Common myeloid progenitor, CD34-positive (primary cell): ENCODE results near the gene HELLS.
"Not testable (repeated sequence)": the region's sequence is repeated elsewhere in the genome, so short reads cannot be mapped to it uniquely, and the experiment has no call there.

Source experiments
- CTCF ChIA-PET: fragments of 350-600 bp; sonication (Branson Sonifier 250); formaldehyde crosslinking; loops from one replicate; lab custom pipeline; 2021; ENCODE audit warnings: antibody characterized with exemption; lab: Charles Lee
- POLR2A ChIA-PET: fragments of 350-600 bp; sonication (Branson Sonifier 250); formaldehyde crosslinking; loops from one replicate; lab custom pipeline; 2021; ENCODE audit warnings: antibody characterized with exemption; lab: Charles Lee
- DNase-seq, 3 donors: peaks; one replicate each; pipeline versions ENCODE4 v3.0.0 to v3.0.0-alpha.2; 2013
- H3K27ac ChIP-seq, 2 experiments: 1 replicate in 1 of 2; 2 replicates in 1 of 2; pipeline ENCODE4 v1.7.0; 2013; ENCODE audit warnings: inconsistent platforms in 2 of 2, low read length in 2 of 2, mild to moderate bottlenecking in 2 of 2, low read depth in 1 of 2, moderate library complexity in 1 of 2; ENCODE audit not compliant: severe bottlenecking in 2 of 2, insufficient read depth in 1 of 2, poor library complexity in 1 of 2
- H3K27me3 ChIP-seq, 5 experiments: replicated peaks in 2 of 5; 1 replicate in 3 of 5; 2 replicates in 2 of 5; pipeline versions ENCODE4 v1.6.1 to v1.7.0; 2013; ENCODE audit warnings: low read length in 4 of 5, mild to moderate bottlenecking in 2 of 5, moderate library complexity in 2 of 5, inconsistent platforms in 1 of 5; ENCODE audit not compliant: insufficient read depth in 5 of 5, control insufficient read depth in 4 of 5
- H3K36me3 ChIP-seq, 4 experiments: 1 replicate in 2 of 4; 2 replicates in 2 of 4; pipeline versions ENCODE4 v1.6.1 to v1.7.0; 2013; ENCODE audit warnings: low read length in 3 of 4, control low read depth in 1 of 4, mild to moderate bottlenecking in 1 of 4; ENCODE audit not compliant: control insufficient read depth in 4 of 4, insufficient read depth in 4 of 4
- H3K4me1 ChIP-seq, 4 experiments: 1 replicate in 3 of 4; 2 replicates in 1 of 4; pipeline versions ENCODE4 v1.6.1 to v1.7.1; 2013; ENCODE audit warnings: low read length in 3 of 4, mild to moderate bottlenecking in 3 of 4, control low read depth in 1 of 4, inconsistent platforms in 1 of 4, moderate library complexity in 1 of 4; ENCODE audit not compliant: control insufficient read depth in 4 of 4, insufficient read depth in 4 of 4; ENCODE audit errors: control extremely low read depth in 1 of 4
- H3K4me3 ChIP-seq, 7 experiments: 1 replicate in 4 of 7; 2 replicates in 3 of 7; pipeline versions ENCODE4 v1.5.1 to v1.7.0; 2013; ENCODE audit warnings: mild to moderate bottlenecking in 7 of 7, low read length in 6 of 7, moderate library complexity in 6 of 7, inconsistent platforms in 2 of 7, low read depth in 2 of 7, control low read depth in 1 of 7; ENCODE audit not compliant: insufficient read depth in 4 of 7, control insufficient read depth in 1 of 7; ENCODE audit errors: extremely low read depth in 1 of 7
- H3K9me3 ChIP-seq, 5 experiments: 1 replicate in 4 of 5; 2 replicates in 1 of 5; pipeline versions ENCODE4 v1.6.1 to v1.7.1; 2013; ENCODE audit warnings: low read length in 4 of 5, mild to moderate bottlenecking in 2 of 5, inconsistent platforms in 1 of 5, low read depth in 1 of 5, moderate library complexity in 1 of 5; ENCODE audit not compliant: control insufficient read depth in 4 of 5, insufficient read depth in 2 of 5; ENCODE audit errors: control extremely low read depth in 1 of 5
- WGBS: methylation state at CpG from one replicate; pipeline ENCODE4 v1.1.5; 2013; ENCODE audit not compliant: insufficient coverage; 5-methylcytosine and 5-hydroxymethylcytosine counted together

The HELLS gene

DNA sequence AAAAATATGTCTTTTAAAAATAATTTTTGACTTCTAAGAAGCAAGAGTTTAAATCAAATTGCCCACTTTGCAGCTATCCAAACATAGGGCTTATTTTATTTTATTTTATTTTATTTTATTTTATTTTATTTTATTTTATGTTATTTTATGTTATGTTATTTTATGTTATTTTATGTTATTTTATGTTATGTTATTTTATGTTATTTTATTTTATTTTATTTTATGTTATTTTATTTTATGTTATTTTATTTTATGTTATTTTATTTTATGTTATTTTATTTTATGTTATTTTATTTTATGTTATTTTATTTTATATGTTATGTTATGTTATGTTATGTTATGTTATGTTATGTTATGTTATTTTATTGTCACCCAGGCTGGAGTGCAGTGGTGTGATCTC, 14.0 kb upstream of the HELLS start:
- H3K4me3 ChIP-seq, DNase-seq, H3K27me3 ChIP-seq, H3K27ac ChIP-seq, H3K36me3 ChIP-seq, CTCF ChIA-PET, POLR2A ChIA-PET, H3K9me3 ChIP-seq, H3K4me1 ChIP-seq: not testable (repeated sequence)

DNA sequence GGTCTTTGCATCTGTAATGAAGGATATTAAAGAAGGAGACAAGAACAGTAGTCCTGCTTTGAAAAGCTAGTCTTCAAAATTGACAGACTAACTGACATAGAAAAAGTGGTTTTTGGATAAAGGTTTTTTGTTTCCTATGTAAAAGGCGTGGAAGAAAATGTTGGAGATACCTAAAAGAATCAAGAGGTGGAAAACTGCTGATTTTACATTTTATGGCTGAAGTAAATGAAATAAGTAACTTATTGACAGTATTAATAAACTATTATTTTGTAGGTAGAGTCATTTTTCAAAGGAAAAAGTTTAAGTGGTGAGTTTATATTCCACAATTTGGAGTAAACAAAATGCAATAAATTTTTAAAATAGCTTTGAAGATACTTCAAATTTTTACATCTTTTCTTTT, 12.6 kb upstream of the HELLS start:
- CTCF ChIA-PET, result no interaction called here
- Histone ChIP-seq H3K27ac (no peak overlapping the region), H3K9me3 (no peaks in the 10 kb centered on the region), H3K4me3 (no peak overlapping the region), H3K4me1 (no peaks in the 10 kb centered on the region), H3K27me3 (no peaks in the 10 kb centered on the region), H3K36me3 (no peaks in the 10 kb centered on the region)
- POLR2A ChIA-PET, result no interaction called here
- no CpG with 5 or more reads among the region's 1 CpG for WGBS
- no peak for DNase-seq

DNA sequence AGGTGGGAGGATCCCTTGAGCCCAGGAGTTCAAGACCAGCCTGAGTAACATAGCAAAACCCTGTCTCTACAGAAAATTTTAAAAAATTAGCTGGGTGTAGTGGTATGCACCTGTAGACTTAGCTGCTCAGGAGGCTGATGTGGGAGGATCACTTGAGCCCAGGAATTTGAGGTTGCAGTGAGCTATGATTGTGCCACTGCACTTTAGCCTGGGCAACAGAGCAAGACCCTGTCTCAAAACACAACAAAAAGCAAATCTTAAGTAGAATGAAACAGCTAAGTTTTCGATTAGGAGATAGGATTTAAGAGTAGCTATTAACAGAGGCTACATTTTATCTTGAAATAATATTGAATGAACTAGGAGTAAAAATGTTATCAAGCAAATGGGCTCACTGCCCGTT, 3.3 kb upstream of the HELLS start:
- H3K27ac ChIP-seq, H3K4me3 ChIP-seq, H3K27me3 ChIP-seq, DNase-seq, H3K9me3 ChIP-seq, H3K36me3 ChIP-seq: not testable (repeated sequence)
- POLR2A ChIA-PET, result interaction anchor here (0.7 kb wide), 1 partner anchor 212 kb away, joined by 3 read pairs; no protein-coding TSS in a partner anchor
- CTCF ChIA-PET, result interaction anchor here (1.7 kb wide), 1 partner anchor 15 kb away, joined by 3 read pairs; no protein-coding TSS in a partner anchor
- H3K4me1 ChIP-seq, result peaks cover 11 to 24% (median 19%) of the 10 kb centered on the region in 4 experiments
- no CpG with 5 or more reads among the region's 2 CpGs for WGBS

DNA sequence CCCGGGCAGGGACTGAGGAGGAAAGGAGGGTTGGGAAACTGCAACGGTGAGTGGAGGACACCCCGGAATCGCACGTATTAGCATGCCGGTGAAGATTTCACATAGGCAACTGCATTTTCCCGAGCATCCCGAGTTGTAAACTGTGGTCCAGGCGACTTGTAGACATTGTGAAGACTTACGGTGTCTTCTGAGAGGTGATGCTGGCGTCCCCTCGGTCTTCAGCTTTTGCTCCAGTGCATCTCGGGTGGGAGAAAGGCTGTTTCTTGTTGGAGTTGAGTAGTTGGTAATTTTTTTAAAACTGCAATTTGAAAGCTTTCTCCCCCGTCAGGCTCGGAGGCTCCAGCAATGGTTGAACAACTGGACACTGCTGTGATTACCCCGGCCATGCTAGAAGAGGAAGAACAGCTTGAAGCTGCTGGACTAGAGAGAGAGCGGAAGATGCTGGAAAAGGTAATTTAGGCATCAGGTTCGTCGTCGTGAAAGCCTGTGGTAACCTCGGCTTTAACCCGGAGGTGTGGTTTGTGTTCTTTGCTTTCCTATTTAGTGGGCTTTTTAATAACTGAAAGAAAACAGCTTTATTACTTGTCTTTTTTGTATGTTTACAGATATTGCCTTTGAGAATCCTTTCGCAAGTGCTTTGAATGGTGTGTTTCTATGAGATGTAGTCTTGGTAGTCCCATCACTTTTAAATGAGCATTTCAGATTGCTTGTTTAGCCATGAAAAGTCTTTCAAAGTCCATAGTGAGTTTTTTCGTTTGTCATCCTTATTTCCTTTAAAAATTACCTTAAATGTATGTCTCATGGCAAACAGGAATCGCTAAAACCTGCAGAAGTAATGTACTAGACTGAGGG, 687 bp downstream of the HELLS start:
- POLR2A ChIA-PET, result no interaction called here
- Histone ChIP-seq H3K4me3 (peak overlapping the region; percentile 83 to 98 (median 96)), H3K27me3 (no peaks in the 10 kb centered on the region), H3K27ac (peak overlapping the region in 1 of 2 experiments; percentile 70), H3K36me3 (peaks cover 0 to 4% (median 0%) of the 10 kb centered on the region in 4 experiments), H3K9me3 (no peaks in the 10 kb centered on the region), H3K4me1 (peaks cover 11 to 27% (median 20%) of the 10 kb centered on the region in 4 experiments)
- WGBS, result 0% methylated on average over 15 of the region's 25 CpGs
- CTCF ChIA-PET, result no interaction called here
- peak; percentile 3 to 55 (median 39) for DNase-seq

- Histone ChIP-seq H3K4me1 (peaks cover 11 to 27% (median 20%) of the 10 kb centered on the region in 4 experiments), H3K36me3 (peaks cover 0 to 4% (median 0%) of the 10 kb centered on the region in 4 experiments), H3K27me3 (no peaks in the 10 kb centered on the region), H3K27ac (no peak overlapping the region), H3K4me3 (peak overlapping the region in 5 of 7 experiments; percentile 86 to 98 (median 98)), H3K9me3 (no peaks in the 10 kb centered on the region)
- peak in 2 of 3 donors; percentile 13 to 21 for DNase-seq
- ChIA-PET CTCF (no interaction called here), POLR2A (no interaction called here)
- no CpG with 5 or more reads among the region's 1 CpG for WGBS
These were observed 1.3 kb downstream of the HELLS start for GRCh38 chr10:94546901-94547185.

DNA sequence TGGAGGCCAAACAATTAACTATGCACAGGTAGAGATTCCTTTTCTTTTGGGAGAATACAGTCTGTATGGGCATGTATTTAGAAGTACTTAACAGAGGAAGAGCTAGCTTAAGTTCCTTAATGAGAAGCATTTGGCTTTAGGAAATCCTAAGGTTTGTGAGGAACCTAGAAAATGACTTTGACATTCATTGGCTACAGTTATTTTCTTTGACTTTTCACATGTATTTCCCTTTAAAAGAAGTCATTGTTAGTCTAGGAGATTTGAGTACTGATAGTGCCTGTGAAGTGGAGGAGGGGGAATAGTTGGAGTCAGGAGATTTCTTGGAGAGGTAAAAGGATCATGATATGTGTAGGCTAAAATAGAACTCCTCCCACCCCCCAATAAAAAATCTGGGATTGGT, 3.6 kb downstream of the HELLS start:
- peaks cover 0 to 17% (median under 1%) of the 10 kb centered on the region in 4 experiments for H3K36me3 ChIP-seq
- H3K9me3 ChIP-seq, result no peaks in the 10 kb centered on the region
- ChIA-PET CTCF (no interaction called here), POLR2A (no interaction called here)
- no peak overlapping the region for H3K4me3 ChIP-seq
- no peaks in the 10 kb centered on the region for H3K27me3 ChIP-seq
- no peak overlapping the region for H3K27ac ChIP-seq
- DNase-seq, result no peak
- peaks cover 11 to 24% (median 20%) of the 10 kb centered on the region in 4 experiments for H3K4me1 ChIP-seq

DNA sequence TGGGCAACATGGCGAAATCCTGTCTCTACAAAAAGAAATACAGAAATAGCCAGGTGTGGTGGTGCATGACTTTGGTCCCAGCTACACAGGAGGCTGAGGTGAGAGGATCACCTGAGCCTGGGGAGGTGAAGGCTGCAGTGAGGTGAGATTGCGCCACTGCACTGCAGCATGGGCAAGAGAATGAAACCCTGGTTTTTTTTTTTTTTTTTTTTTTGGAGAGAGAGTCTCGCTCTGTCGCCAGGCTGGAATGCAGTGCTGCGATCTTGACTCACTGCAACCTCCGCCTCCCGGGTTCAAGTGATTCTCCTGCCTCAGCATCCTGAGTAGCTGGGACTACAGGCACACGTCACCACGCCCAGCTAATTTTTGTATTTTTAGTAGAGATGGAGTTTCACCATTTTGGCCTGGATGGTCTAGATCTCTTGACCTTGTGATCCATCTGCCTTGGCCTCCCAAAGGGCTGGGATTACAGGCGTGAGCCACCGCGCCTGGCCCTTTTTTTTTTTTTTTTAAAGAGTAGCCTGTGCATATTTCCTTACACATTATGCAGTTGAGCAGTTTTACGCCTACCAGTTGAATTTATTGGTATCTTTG, 22.2 kb downstream of the HELLS start:
- POLR2A ChIA-PET, CTCF ChIA-PET, H3K27me3 ChIP-seq, H3K4me1 ChIP-seq, H3K27ac ChIP-seq, H3K9me3 ChIP-seq, DNase-seq, H3K4me3 ChIP-seq: not testable (repeated sequence)
- WGBS, result 97% methylated on average over 5 of the region's 13 CpGs
- peaks cover 7 to 62% (median 19%) of the 10 kb centered on the region in 4 experiments for H3K36me3 ChIP-seq
